HepG2 (cell line): Measurements from ENCODE around the gene TECPR1. TPM values are rescaled to one million over a fixed set of nuclear protein-coding genes. Genes with fewer than 3 reads are reported as not detected.

Experiments
- AGO1 ChIP-seq: fragments of 200-400 bp; formaldehyde crosslinking; IDR thresholded peaks from 2 replicates; pipeline ENCODE4 v1.6.1; 2017; ENCODE audit warnings: mild to moderate bottlenecking, low read depth, low read length, moderate library complexity; ENCODE audit not compliant: poor library complexity, severe bottlenecking
- CCAR2 ChIP-seq: fragments of 200-400 bp; formaldehyde crosslinking; optimal IDR thresholded peaks from 2 replicates; pipeline ENCODE3; 2018; ENCODE audit warnings: low read depth, mild to moderate bottlenecking, low read length, moderate library complexity
- CHD4 ChIP-seq: fragments of 200-600 bp; sonication (generic); IDR thresholded peaks from 2 replicates; pipeline ENCODE4 v1.7.0; 2017; ENCODE audit warnings: mild to moderate bottlenecking, low read length, borderline replicate concordance
- EED ChIP-seq: sonication (generic); formaldehyde crosslinking; IDR thresholded peaks from 2 replicates; pipeline ENCODE4 v1.5.0; 2020; ENCODE audit warnings: mild to moderate bottlenecking, missing genetic modification reagents
- IKZF5 ChIP-seq: IDR thresholded peaks from 2 replicates; pipeline ENCODE4 v1.6.1; 2018; ENCODE audit warnings: missing genetic modification reagents, mild to moderate bottlenecking, missing compliant biosample characterization
- KAT7 ChIP-seq: IDR thresholded peaks from 2 replicates; pipeline ENCODE4 v1.6.1; 2018; ENCODE audit warnings: borderline replicate concordance, missing compliant biosample characterization
- MIER3 ChIP-seq: IDR thresholded peaks from 2 replicates; pipeline ENCODE4 v1.6.1; 2016; ENCODE audit warnings: missing compliant biosample characterization, borderline replicate concordance
- PATZ1 ChIP-seq: sonication (generic); formaldehyde crosslinking; IDR thresholded peaks from 2 replicates; pipeline ENCODE4 v1.4.0; 2020; ENCODE audit warnings: missing genetic modification reagents
- SPEN ChIP-seq: sonication (generic); formaldehyde crosslinking; IDR thresholded peaks from 2 replicates; pipeline ENCODE4 v1.5.1; 2020; ENCODE audit warnings: low read depth, mild to moderate bottlenecking, missing genetic modification reagents
- SYNCRIP ChIP-seq: fragments of 200-400 bp; formaldehyde crosslinking; IDR thresholded peaks from 2 replicates; pipeline ENCODE4 v1.6.1; 2018; ENCODE audit warnings: mild to moderate bottlenecking, low read depth, low read length; ENCODE audit not compliant: insufficient read depth
- TAF1 ChIP-seq: sonication (generic); formaldehyde crosslinking; IDR thresholded peaks from 2 replicates; pipeline ENCODE4 v1.4.0; 2020; ENCODE audit warnings: missing genetic modification reagents
- USF2 ChIP-seq, 2 experiments: sonication (generic) in 1 of 2; formaldehyde crosslinking in 1 of 2; IDR thresholded peaks; 2 replicates each; pipeline versions ENCODE4 v1.5.1 to v1.6.1; 2011 to 2020; ENCODE audit warnings: borderline replicate concordance in 1 of 2, low read depth in 1 of 2, low read length in 1 of 2, mild to moderate bottlenecking in 1 of 2, missing genetic modification reagents in 1 of 2, moderate library complexity in 1 of 2
- ZNF354B ChIP-seq: sonication (generic); formaldehyde crosslinking; IDR thresholded peaks from 2 replicates; pipeline ENCODE4 v1.8.0; 2022; ENCODE audit warnings: mild to moderate bottlenecking, missing genetic modification reagents
- ZNF609 ChIP-seq: sonication (generic); formaldehyde crosslinking; IDR thresholded peaks from 2 replicates; pipeline ENCODE4 v1.4.0; 2020; ENCODE audit warnings: mild to moderate bottlenecking, missing genetic modification reagents, borderline replicate concordance
- polyA plus RNA-seq, 8 experiments: library from polyadenylated mRNA; depleted of rRNA in 3 of 8; stranded (reverse) in 7 of 8; unstranded in 1 of 8; fragments of >200 nt; fragmentation: Illumina TruSeq in 4 of 8; extraction: Trizol in 4 of 8; gene quantifications; 2 replicates each; pipeline versions ENCODE4 v1.2.1 to v1.2.3, GENCODE V29; 2011 to 2016; ENCODE audit warnings: low read depth in 4 of 8, missing spikeins in 1 of 8, mixed read lengths in 1 of 8; ENCODE audit not compliant: insufficient read depth in 1 of 8
- total RNA-seq, 5 experiments: library from RNA; depleted of rRNA; stranded (reverse); fragments of >200 nt; fragmentation: Illumina TruSeq; extraction: Trizol; gene quantifications; 2 replicates each; pipeline ENCODE4 v1.2.3, GENCODE V29; 2016; ENCODE audit warnings: low read depth in 1 of 5
- TF ChIP-seq, protein P1 (sequence below): sonication (generic); formaldehyde crosslinking; IDR thresholded peaks from 2 replicates; pipeline ENCODE4 v1.5.1; 2020; ENCODE audit warnings: missing genetic modification reagents, mild to moderate bottlenecking, borderline replicate concordance

TECPR1 gene
- total and polyA plus RNA-seq, 2 of the 13 experiments (the other 11 are each of a cell fraction or from before 2014, with no cell fraction given), result 2.3 to 6.3 TPM

- TF ChIP-seq PATZ1 (CRISPR knock-in tag), result peak; percentile 41; the same call in 1 of the 2 replicates
- TF ChIP-seq ZNF354B, result no peak
- no peak for TF ChIP-seq CHD4
- TF ChIP-seq AGO1, result peak; percentile 61
- TF ChIP-seq CCAR2, result no peak
- no peak for TF ChIP-seq KAT7 (CRISPR knock-in tag)
- TF ChIP-seq SYNCRIP, result no peak
- no peak for TF ChIP-seq EED
- TF ChIP-seq IKZF5, result no peak
- TF ChIP-seq MIER3, result no peak
- TF ChIP-seq USF2 (IDR thresholded peaks at IDR 0.05; ENCODE audit: low read depth, low read length), result no peak
- TF ChIP-seq USF2 (CRISPR knock-in tag; IDR thresholded peaks at IDR 0.05; ENCODE audit: borderline replicate concordance), result no peak
- TF ChIP-seq, protein P1, sequence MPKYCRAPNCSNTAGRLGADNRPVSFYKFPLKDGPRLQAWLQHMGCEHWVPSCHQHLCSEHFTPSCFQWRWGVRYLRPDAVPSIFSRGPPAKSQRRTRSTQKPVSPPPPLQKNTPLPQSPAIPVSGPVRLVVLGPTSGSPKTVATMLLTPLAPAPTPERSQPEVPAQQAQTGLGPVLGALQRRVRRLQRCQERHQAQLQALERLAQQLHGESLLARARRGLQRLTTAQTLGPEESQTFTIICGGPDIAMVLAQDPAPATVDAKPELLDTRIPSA (CRISPR knock-in tag), result no peak
- no peak for TF ChIP-seq SPEN (CRISPR knock-in tag)
- TF ChIP-seq TAF1 (CRISPR knock-in tag), result no peak
- TF ChIP-seq ZNF609 (CRISPR knock-in tag), result no peak
Observed at GRCh38 chr7:98281757-98282606, 29.9 kb upstream of the TECPR1 start (continued).
